ENCODE data around the gene ZNF697. TPM values are rescaled to one million over a fixed set of nuclear protein-coding genes. Genes with fewer than 3 reads are reported as not detected.

ZNF697 gene
- total and polyA plus RNA-seq, 4 donors = 2.3 to 22.2 (median 5.0) TPM

DNA sequence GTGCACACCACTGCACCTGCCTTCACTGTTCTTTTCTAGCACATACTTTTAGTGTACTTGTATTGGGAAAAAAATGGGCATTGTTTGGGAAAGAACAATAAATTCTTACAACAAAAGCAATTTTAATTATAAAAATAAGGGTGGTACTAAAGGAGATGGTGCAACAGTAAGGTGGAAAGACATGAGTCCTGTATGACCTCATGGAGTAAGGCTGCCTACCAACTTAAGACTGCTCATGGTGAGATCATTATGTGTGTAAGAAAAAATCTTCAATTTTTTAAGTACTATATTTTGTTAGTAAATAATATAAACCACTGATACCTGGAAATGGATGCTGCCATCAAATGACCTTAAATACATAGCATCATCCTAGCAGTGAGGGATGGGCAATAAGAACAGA lies 34.1 kb upstream of the ZNF697 start:
- H3K27ac ChIP-seq (ENCODE audit: low read depth in 1 of 2, low read length in 1 of 2) = no peak overlapping the region
- ATAC-seq (ENCODE audit: insufficient read depth, low FRiP score) = no peak
- no peaks in the 10 kb centered on the region for H3K4me1 ChIP-seq (ENCODE audit: control insufficient read depth in 5 of 5, insufficient read depth in 5 of 5, low read length in 5 of 5)
- H3K4me3 ChIP-seq = no peak overlapping the region
- no peak overlapping the region for H3K9ac ChIP-seq (ENCODE audit: insufficient read depth in 1 of 2, low read length in 2 of 2)
- H3K27me3 ChIP-seq (ENCODE audit: control insufficient read depth in 3 of 3, insufficient read depth in 3 of 3, low read length in 2 of 3) = no peaks in the 10 kb centered on the region
- TF ChIP-seq, protein P1, sequence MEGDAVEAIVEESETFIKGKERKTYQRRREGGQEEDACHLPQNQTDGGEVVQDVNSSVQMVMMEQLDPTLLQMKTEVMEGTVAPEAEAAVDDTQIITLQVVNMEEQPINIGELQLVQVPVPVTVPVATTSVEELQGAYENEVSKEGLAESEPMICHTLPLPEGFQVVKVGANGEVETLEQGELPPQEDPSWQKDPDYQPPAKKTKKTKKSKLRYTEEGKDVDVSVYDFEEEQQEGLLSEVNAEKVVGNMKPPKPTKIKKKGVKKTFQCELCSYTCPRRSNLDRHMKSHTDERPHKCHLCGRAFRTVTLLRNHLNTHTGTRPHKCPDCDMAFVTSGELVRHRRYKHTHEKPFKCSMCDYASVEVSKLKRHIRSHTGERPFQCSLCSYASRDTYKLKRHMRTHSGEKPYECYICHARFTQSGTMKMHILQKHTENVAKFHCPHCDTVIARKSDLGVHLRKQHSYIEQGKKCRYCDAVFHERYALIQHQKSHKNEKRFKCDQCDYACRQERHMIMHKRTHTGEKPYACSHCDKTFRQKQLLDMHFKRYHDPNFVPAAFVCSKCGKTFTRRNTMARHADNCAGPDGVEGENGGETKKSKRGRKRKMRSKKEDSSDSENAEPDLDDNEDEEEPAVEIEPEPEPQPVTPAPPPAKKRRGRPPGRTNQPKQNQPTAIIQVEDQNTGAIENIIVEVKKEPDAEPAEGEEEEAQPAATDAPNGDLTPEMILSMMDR (IDR thresholded peaks at IDR 0.05; ENCODE audit: control extremely low read depth, extremely low read depth) = no peak
- no peaks in the 10 kb centered on the region for H3K9me3 ChIP-seq (ENCODE audit: control insufficient read depth in 4 of 4, insufficient read depth in 3 of 4, low read length in 3 of 4)
- no peaks in the 10 kb centered on the region for H3K36me3 ChIP-seq (ENCODE audit: control insufficient read depth in 4 of 4, insufficient read depth in 4 of 4, low read length in 4 of 4)
- no peak for DNase-seq

DNA sequence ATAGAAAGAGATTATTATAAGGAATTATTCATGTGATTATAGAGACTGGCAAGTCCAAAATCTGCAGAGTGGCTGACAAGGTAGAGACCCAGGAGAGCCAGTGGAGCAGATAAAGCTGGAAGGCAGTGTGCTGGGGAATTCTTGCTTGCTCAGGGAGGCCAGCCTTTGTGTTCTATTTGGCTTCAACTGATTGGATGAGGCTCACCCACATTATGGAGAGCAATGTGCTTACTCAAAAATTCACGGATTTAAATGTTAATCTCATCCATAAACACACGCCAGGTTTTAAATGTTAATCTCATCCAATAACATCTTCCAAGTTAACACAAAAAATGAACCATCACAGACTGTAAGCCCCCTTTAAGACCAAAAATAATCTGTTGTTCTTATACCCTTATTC lies 33.5 kb upstream of the ZNF697 start:
- H3K9me3 ChIP-seq (ENCODE audit: control insufficient read depth in 4 of 4, insufficient read depth in 3 of 4, low read length in 3 of 4) = no peaks in the 10 kb centered on the region
- WGBS, 2 donors = 90 to 94% methylated on average over 2 of the region's 2 CpGs
- TF ChIP-seq, protein P1 (IDR thresholded peaks at IDR 0.05; ENCODE audit: control extremely low read depth, extremely low read depth) = no peak
- H3K27ac ChIP-seq (ENCODE audit: low read depth in 1 of 2, low read length in 1 of 2) = no peak overlapping the region
- H3K27me3 ChIP-seq (ENCODE audit: control insufficient read depth in 3 of 3, insufficient read depth in 3 of 3, low read length in 2 of 3) = no peaks in the 10 kb centered on the region
- ATAC-seq (ENCODE audit: insufficient read depth, low FRiP score) = no peak
- no peaks in the 10 kb centered on the region for H3K4me1 ChIP-seq (ENCODE audit: control insufficient read depth in 5 of 5, insufficient read depth in 5 of 5, low read length in 5 of 5)
- H3K9ac ChIP-seq (ENCODE audit: insufficient read depth in 1 of 2, low read length in 2 of 2) = no peak overlapping the region
- H3K4me3 ChIP-seq = no peak overlapping the region
- H3K36me3 ChIP-seq (ENCODE audit: control insufficient read depth in 4 of 4, insufficient read depth in 4 of 4, low read length in 4 of 4) = no peaks in the 10 kb centered on the region
- no peak for DNase-seq

DNA sequence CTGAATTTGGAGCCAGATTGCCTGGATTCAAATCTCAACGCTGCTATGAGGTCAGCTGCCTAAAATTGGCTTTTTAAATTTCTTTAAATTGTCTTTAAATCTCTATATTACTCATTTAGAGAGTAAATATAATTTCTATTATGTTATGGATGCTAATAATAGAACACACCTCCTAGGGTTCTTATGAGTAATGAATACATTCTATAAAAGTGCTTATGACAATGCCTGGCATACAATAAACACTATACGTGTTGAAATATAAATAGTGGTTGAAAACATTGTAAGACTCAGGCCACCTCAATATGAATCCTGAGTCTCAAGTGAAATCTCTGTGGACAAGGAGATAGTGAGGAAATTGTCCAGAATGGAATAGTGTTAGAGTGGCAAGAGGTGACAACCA lies 32.7 kb upstream of the ZNF697 start:
- no peak for ATAC-seq (ENCODE audit: insufficient read depth, low FRiP score)
- whole genome bisulfite sequencing, 2 donors = 72 to 84% methylated on average over 2 of the region's 2 CpGs
- Histone ChIP-seq H3K9me3 (ENCODE audit: control insufficient read depth in 4 of 4, insufficient read depth in 3 of 4, low read length in 3 of 4) (no peaks in the 10 kb centered on the region), H3K27me3 (ENCODE audit: control insufficient read depth in 3 of 3, insufficient read depth in 3 of 3, low read length in 2 of 3) (no peaks in the 10 kb centered on the region), H3K36me3 (ENCODE audit: control insufficient read depth in 4 of 4, insufficient read depth in 4 of 4, low read length in 4 of 4) (no peaks in the 10 kb centered on the region), H3K4me3 (no peak overlapping the region), H3K4me1 (ENCODE audit: control insufficient read depth in 5 of 5, insufficient read depth in 5 of 5, low read length in 5 of 5) (peaks cover 0 to 4% (median 0%) of the 10 kb centered on the region in 5 donors), H3K9ac (ENCODE audit: insufficient read depth in 1 of 2, low read length in 2 of 2) (no peak overlapping the region), H3K27ac (ENCODE audit: low read depth in 1 of 2, low read length in 1 of 2) (no peak overlapping the region)
- no peak for DNase-seq
- TF ChIP-seq, protein P1 (IDR thresholded peaks at IDR 0.05; ENCODE audit: control extremely low read depth, extremely low read depth) = no peak

DNA sequence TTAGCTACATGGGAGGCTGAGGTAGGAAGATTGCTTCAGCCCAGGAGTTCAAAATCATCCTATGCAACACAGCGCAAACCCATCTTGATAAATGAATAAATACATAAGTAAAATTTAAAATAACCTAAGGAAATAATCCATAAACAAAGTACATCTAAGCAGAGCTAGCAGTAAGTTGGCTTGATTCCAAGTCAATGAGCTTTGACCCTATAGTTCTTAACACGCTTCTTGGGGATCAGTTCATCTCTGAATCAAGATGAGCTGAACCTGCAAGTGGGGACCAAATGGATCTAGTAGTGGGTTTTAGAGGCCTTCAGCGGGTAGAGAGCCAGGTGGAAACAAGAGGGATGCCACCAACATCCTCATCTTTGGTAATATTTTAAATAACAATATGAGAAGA lies 32.1 kb upstream of the ZNF697 start:
- no peak for ATAC-seq (ENCODE audit: insufficient read depth, low FRiP score)

More for the DNA sequence above, 32.1 kb upstream of the ZNF697 start:
- Histone ChIP-seq H3K36me3 (ENCODE audit: control insufficient read depth in 4 of 4, insufficient read depth in 4 of 4, low read length in 4 of 4) (no peaks in the 10 kb centered on the region), H3K9me3 (ENCODE audit: control insufficient read depth in 4 of 4, insufficient read depth in 3 of 4, low read length in 3 of 4) (no peaks in the 10 kb centered on the region), H3K27me3 (ENCODE audit: control insufficient read depth in 3 of 3, insufficient read depth in 3 of 3, low read length in 2 of 3) (no peaks in the 10 kb centered on the region), H3K4me3 (no peak overlapping the region), H3K27ac (ENCODE audit: low read depth in 1 of 2, low read length in 1 of 2) (no peak overlapping the region), H3K9ac (ENCODE audit: insufficient read depth in 1 of 2, low read length in 2 of 2) (no peak overlapping the region), H3K4me1 (ENCODE audit: control insufficient read depth in 5 of 5, insufficient read depth in 5 of 5, low read length in 5 of 5) (peaks cover 0 to 8% (median 2%) of the 10 kb centered on the region in 5 donors)
- DNase-seq = no peak
- TF ChIP-seq, protein P1 (IDR thresholded peaks at IDR 0.05; ENCODE audit: control extremely low read depth, extremely low read depth) = no peak
- WGBS, 2 donors = 93 to 95% methylated on average over 3 of the region's 3 CpGs

All from lung (tissue), 12 donors.